SK-N-SH (cell line): Measurements from ENCODE around the gene VAPB.

Experiments
- ELF1 ChIP-seq: IDR thresholded peaks from 2 replicates; pipeline ENCODE4 v1.4.0; 2012
- EZH2phosphoT487 ChIP-seq: fragments of 200-600 bp; sonication (generic); IDR thresholded peaks from 2 replicates; pipeline ENCODE4 v1.6.1; 2017; ENCODE audit warnings: low read depth, mixed run types, mild to moderate bottlenecking, antibody characterized with exemption, moderate library complexity, borderline replicate concordance
- FOXJ3 ChIP-seq: sonication (generic); formaldehyde crosslinking; IDR thresholded peaks from 2 replicates; pipeline ENCODE4 v1.5.1; 2020; ENCODE audit warnings: mild to moderate bottlenecking, missing genetic modification reagents
- GABPA ChIP-seq: IDR thresholded peaks from 2 replicates; pipeline ENCODE4 v1.4.0; 2012; ENCODE audit warnings: low read depth, mild to moderate bottlenecking
- JUND ChIP-seq: IDR thresholded peaks from 2 replicates; pipeline ENCODE4 v1.4.0; 2012
- POLR2AphosphoS5 ChIP-seq: IDR thresholded peaks from 2 replicates; pipeline ENCODE4 v1.6.1; 2012; ENCODE audit warnings: low read depth, low read length
- RCOR1 ChIP-seq: fragments of 150-350 bp; IDR thresholded peaks from 2 replicates; pipeline ENCODE4 v1.6.1; 2017; ENCODE audit warnings: antibody characterized with exemption, low read length
- SIN3A ChIP-seq: IDR thresholded peaks from 2 replicates; pipeline ENCODE4 v1.6.1; 2012; ENCODE audit warnings: low read depth, mild to moderate bottlenecking, low read length, moderate library complexity, borderline replicate concordance
- SMC3 ChIP-seq: IDR thresholded peaks from 2 replicates; pipeline ENCODE4 v1.6.1; 2012; ENCODE audit warnings: low read depth, low read length, improper control_type of control experiment
- TAF1 ChIP-seq: IDR thresholded peaks from 2 replicates; pipeline ENCODE4 v1.6.1; 2012; ENCODE audit warnings: low read depth, mild to moderate bottlenecking, low read length, moderate library complexity, borderline replicate concordance
- YY1 ChIP-seq: IDR thresholded peaks from 2 replicates; pipeline ENCODE4 v1.4.0; 2012; ENCODE audit warnings: low read depth, mild to moderate bottlenecking
- TF ChIP-seq, protein P1 (sequence below): fragments of 200-600 bp; sonication (generic); IDR thresholded peaks from 2 replicates; pipeline ENCODE4 v1.6.1; 2017; ENCODE audit warnings: antibody characterized with exemption, mild to moderate bottlenecking, moderate library complexity
- TF ChIP-seq, protein P2 (sequence below): fragments of 150-350 bp; IDR thresholded peaks from 2 replicates; pipeline ENCODE4 v1.6.1; 2017; ENCODE audit warnings: antibody characterized with exemption, low read length, low read depth, borderline replicate concordance
- TF ChIP-seq, protein P3 (sequence below): IDR thresholded peaks from 2 replicates; pipeline ENCODE4 v1.4.0; 2012; ENCODE audit warnings: low read depth

DNA sequence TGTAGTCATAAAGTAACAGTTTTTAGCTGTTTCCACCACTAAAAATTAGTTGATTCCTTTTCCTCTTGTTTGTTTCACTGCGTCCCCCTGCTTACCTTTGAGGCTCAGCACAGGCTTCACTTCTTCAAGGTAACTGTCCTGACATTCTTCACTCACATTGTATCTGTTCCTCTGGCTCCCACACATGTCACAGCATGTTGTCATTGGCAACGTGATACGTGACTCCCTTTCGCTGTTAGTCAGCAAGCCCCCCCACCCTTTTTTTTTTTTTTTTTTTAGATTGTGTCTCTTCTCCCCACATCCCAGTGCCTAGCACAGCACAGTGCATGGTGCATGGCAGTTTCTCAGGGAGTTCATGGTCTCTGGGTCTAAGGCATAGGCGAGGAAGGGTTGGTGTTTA is 13.3 kb downstream of the VAPB start:
- TF ChIP-seq TAF1 (no peak), POLR2AphosphoS5 (no peak), FOXJ3 (CRISPR knock-in tag) (no peak), ELF1 (no peak), JUND (no peak), YY1 (no peak), SMC3 (no peak), EZH2phosphoT487 (no peak), GABPA (no peak), SIN3A (no peak), RCOR1 (no peak)
- TF ChIP-seq, protein P1, sequence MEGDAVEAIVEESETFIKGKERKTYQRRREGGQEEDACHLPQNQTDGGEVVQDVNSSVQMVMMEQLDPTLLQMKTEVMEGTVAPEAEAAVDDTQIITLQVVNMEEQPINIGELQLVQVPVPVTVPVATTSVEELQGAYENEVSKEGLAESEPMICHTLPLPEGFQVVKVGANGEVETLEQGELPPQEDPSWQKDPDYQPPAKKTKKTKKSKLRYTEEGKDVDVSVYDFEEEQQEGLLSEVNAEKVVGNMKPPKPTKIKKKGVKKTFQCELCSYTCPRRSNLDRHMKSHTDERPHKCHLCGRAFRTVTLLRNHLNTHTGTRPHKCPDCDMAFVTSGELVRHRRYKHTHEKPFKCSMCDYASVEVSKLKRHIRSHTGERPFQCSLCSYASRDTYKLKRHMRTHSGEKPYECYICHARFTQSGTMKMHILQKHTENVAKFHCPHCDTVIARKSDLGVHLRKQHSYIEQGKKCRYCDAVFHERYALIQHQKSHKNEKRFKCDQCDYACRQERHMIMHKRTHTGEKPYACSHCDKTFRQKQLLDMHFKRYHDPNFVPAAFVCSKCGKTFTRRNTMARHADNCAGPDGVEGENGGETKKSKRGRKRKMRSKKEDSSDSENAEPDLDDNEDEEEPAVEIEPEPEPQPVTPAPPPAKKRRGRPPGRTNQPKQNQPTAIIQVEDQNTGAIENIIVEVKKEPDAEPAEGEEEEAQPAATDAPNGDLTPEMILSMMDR: no peak
- TF ChIP-seq, protein P2, sequence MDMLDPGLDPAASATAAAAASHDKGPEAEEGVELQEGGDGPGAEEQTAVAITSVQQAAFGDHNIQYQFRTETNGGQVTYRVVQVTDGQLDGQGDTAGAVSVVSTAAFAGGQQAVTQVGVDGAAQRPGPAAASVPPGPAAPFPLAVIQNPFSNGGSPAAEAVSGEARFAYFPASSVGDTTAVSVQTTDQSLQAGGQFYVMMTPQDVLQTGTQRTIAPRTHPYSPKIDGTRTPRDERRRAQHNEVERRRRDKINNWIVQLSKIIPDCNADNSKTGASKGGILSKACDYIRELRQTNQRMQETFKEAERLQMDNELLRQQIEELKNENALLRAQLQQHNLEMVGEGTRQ: no peak
- TF ChIP-seq, protein P3, sequence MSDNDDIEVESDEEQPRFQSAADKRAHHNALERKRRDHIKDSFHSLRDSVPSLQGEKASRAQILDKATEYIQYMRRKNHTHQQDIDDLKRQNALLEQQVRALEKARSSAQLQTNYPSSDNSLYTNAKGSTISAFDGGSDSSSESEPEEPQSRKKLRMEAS: no peak
